Spinal cord (tissue), 10 donors: ENCODE data around the gene AGBL4. TPM values are rescaled to one million over a fixed set of nuclear protein-coding genes. Genes with fewer than 3 reads are reported as not detected.
"Not testable (repeated sequence)": the region's sequence is repeated elsewhere in the genome, so short reads cannot be mapped to it uniquely, and the experiment has no call there.

ENCODE experiments used
- DNase-seq, 6 donors: peaks; one replicate each; pipeline versions ENCODE4 v3.0.0 to v3.0.0-alpha.2; 2013 to 2015; ENCODE audit warnings: low spot score in 6 of 6, low read depth in 4 of 6
- H3K27ac ChIP-seq: one replicate; pipeline ENCODE4 v1.5.1; 2013; ENCODE audit warnings: low read depth, low read length, control low read depth
- H3K27me3 ChIP-seq: one replicate; pipeline ENCODE4 v1.6.1; 2013; ENCODE audit warnings: low read length; ENCODE audit not compliant: control insufficient read depth, insufficient read depth
- H3K36me3 ChIP-seq: one replicate; pipeline ENCODE4 v1.6.1; 2013; ENCODE audit warnings: low read length; ENCODE audit not compliant: control insufficient read depth, insufficient read depth
- H3K4me1 ChIP-seq: one replicate; pipeline ENCODE4 v1.6.1; 2013; ENCODE audit warnings: low read length; ENCODE audit not compliant: control insufficient read depth, insufficient read depth
- H3K4me3 ChIP-seq: one replicate; pipeline ENCODE4 v1.5.1; 2013; ENCODE audit warnings: low read depth, low read length, control low read depth
- H3K9me3 ChIP-seq: one replicate; pipeline ENCODE4 v1.6.1; 2013; ENCODE audit warnings: low read length; ENCODE audit not compliant: control insufficient read depth, insufficient read depth
- WGBS: methylation state at CpG from one replicate; pipeline ENCODE4 v1.1.5; 2013; ENCODE audit warnings: missing lambda C conversion rate; ENCODE audit not compliant: insufficient coverage; 5-methylcytosine and 5-hydroxymethylcytosine counted together
- polyA plus RNA-seq, 2 donors: library from polyadenylated mRNA; unstranded; fragments of 120-200 nt; gene quantifications; one replicate each; pipeline ENCODE4 v1.2.1, GENCODE V29; 2013; ENCODE audit not compliant: insufficient read length in 2 of 2
- total RNA-seq, 2 donors: library from RNA; depleted of rRNA in 1 of 2; stranded (reverse); fragments of 120-200 nt in 1 of 2; fragments of >200 nt in 1 of 2; gene quantifications; one replicate each; pipeline versions ENCODE4 v1.2.3 to v1.2.4, GENCODE V29; 2013 to 2014
- donor health status: healthy.

AGBL4 gene
- total and polyA plus RNA-seq, 4 donors: 3.8 to 6.8 (median 4.7) TPM

DNA sequence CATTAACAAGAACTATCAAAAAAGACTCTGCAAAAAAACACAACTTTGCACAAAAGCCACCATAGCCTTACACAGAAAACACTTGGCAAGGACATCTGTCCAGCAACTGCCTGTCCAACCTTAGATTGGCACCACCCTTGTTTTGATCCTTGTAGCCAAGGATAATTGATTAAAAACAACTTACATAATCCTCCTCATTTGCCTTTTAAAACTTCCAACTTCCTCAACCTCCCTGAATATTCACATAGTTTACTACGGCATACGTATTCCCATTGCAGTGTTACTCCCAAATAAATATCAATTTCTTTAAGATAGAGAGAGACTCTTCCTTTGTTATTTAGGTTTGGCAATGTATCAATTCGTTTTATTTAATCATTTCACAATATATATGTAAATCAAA is 72.4 kb downstream of the AGBL4 start:
- H3K36me3 ChIP-seq: no peaks in the 10 kb centered on the region
- no CpG with 5 or more reads among the region's 3 CpGs for WGBS
- no peaks in the 10 kb centered on the region for H3K9me3 ChIP-seq
- no peaks in the 10 kb centered on the region for H3K4me1 ChIP-seq
- no peak overlapping the region for H3K27ac ChIP-seq
- H3K4me3 ChIP-seq: no peak overlapping the region
- no peak for DNase-seq
- H3K27me3 ChIP-seq: no peaks in the 10 kb centered on the region

- not testable (repeated sequence) for H3K27ac ChIP-seq, DNase-seq, H3K9me3 ChIP-seq, H3K4me1 ChIP-seq, H3K36me3 ChIP-seq, H3K4me3 ChIP-seq, H3K27me3 ChIP-seq
- 96% methylated on average over 10 of the region's 11 CpGs for WGBS
Measured at GRCh38 chr1:49915301-49915700, 108.5 kb downstream of the AGBL4 start.

DNA sequence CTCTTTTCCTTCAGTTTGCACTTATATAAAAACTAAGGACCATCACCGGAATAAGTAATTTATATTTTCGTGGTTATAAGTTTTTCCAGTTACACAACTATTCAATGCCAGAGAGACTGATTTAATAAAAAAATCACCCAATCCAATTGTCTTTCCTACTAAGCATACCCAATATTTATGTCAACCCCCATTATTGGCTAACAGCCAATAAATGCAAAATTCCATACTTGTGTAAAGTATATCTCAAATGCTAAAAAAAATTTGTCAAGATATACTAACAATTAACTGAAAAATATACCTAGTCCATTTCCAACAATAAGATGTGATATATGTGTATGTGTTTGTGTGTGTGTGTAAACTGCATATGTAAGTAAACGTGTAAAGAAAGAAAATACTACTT is 117.4 kb downstream of the AGBL4 start:
- Histone ChIP-seq H3K4me1 (no peaks in the 10 kb centered on the region), H3K36me3 (no peaks in the 10 kb centered on the region), H3K27ac (no peak overlapping the region), H3K4me3 (no peak overlapping the region), H3K27me3 (no peaks in the 10 kb centered on the region), H3K9me3 (no peaks in the 10 kb centered on the region)
- no peak for DNase-seq
- no CpG with 5 or more reads among the region's 3 CpGs for WGBS

- no peaks in the 10 kb centered on the region for H3K4me1 ChIP-seq
- no peak for DNase-seq
- H3K36me3 ChIP-seq: no peaks in the 10 kb centered on the region
- no peaks in the 10 kb centered on the region for H3K27me3 ChIP-seq
- H3K27ac ChIP-seq: no peak overlapping the region
- WGBS: 99% methylated on average over 4 of the region's 4 CpGs
- H3K9me3 ChIP-seq: peaks cover 5% of the 10 kb centered on the region
- H3K4me3 ChIP-seq: no peak overlapping the region
Measured at GRCh38 chr1:49864581-49864980, 159.2 kb downstream of the AGBL4 start.

GRCh38 chr1:49854741-49855140 is 169.0 kb downstream of the AGBL4 start:
- Histone ChIP-seq H3K27ac (no peak overlapping the region), H3K4me1 (peaks cover 5% of the 10 kb centered on the region), H3K9me3 (no peaks in the 10 kb centered on the region), H3K4me3 (no peak overlapping the region), H3K27me3 (no peaks in the 10 kb centered on the region), H3K36me3 (no peaks in the 10 kb centered on the region)
- peak in 5 of 6 donors; percentile 12 to 57 (median 14) for DNase-seq

DNA sequence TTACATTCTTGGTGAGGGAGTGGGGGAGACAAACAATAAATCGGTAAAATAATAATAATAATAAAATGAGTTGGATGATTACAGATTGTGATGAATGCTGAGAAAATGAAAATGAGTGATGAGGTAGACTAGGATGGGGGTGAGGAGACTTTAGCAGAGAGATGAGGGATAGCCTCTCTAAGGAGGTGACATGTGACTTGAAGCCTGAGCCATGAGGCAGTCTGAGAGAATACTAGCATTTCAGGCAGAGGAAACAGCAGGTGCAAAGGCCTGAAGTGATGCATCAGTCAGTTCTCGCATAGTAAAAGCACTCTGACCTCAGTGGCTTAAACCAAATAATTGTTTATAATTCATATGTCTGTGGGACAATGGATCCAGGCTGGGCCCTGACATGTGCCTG is 181.2 kb downstream of the AGBL4 start:
- no CpG with 5 or more reads among the region's 2 CpGs for WGBS
- no peaks in the 10 kb centered on the region for H3K27me3 ChIP-seq

DNA sequence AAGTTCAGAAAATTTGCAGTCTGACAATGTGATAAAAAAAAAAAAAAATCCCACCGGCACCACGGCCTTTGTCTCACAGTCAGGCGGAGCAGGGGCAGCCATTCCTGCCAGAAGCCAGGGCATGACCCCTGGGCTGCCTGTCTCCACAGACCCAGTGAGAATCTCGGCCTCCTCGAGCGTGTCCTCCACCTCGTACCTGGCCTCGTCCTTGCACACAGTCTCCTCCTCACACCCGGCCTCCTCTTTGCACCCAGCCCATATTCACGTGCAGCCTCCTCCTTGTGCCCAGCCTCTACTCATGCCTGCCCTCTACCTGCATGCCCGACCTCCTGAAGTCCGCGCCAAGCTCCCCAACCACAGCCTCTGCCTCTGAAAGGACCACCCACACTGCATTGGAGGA is 182.0 kb downstream of the AGBL4 start:
- Histone ChIP-seq H3K9me3 (peaks cover 5% of the 10 kb centered on the region), H3K36me3 (no peaks in the 10 kb centered on the region), H3K27ac (no peak overlapping the region), H3K27me3 (no peaks in the 10 kb centered on the region), H3K4me3 (no peak overlapping the region), H3K4me1 (no peaks in the 10 kb centered on the region)
- WGBS: 91% methylated on average over 11 of the region's 13 CpGs
- DNase-seq: no peak

More for the DNA sequence above, 181.2 kb downstream of the AGBL4 start:
- H3K4me1 ChIP-seq: no peaks in the 10 kb centered on the region
- DNase-seq: no peak
- no peaks in the 10 kb centered on the region for H3K36me3 ChIP-seq
- no peak overlapping the region for H3K27ac ChIP-seq
- peaks cover 5% of the 10 kb centered on the region for H3K9me3 ChIP-seq
- H3K4me3 ChIP-seq: no peak overlapping the region

- no peak overlapping the region for H3K27ac ChIP-seq
- H3K4me1 ChIP-seq: no peaks in the 10 kb centered on the region
Measured at GRCh38 chr1:49824261-49824660, 199.5 kb downstream of the AGBL4 start.

GRCh38 chr1:49817681-49818080 is 206.1 kb downstream of the AGBL4 start:
- H3K4me3 ChIP-seq: no peak overlapping the region
- H3K27me3 ChIP-seq: no peaks in the 10 kb centered on the region
- no peaks in the 10 kb centered on the region for H3K36me3 ChIP-seq
- H3K4me1 ChIP-seq: no peaks in the 10 kb centered on the region
- peak in 1 of 6 donors; percentile 10 for DNase-seq
- H3K27ac ChIP-seq: no peak overlapping the region
- no peaks in the 10 kb centered on the region for H3K9me3 ChIP-seq
- no CpG with 5 or more reads among the region's 2 CpGs for WGBS

More at GRCh38 chr1:49824261-49824660, 199.5 kb downstream of the AGBL4 start:
- no peak overlapping the region for H3K4me3 ChIP-seq
- H3K36me3 ChIP-seq: no peaks in the 10 kb centered on the region
- DNase-seq: no peak
- no peaks in the 10 kb centered on the region for H3K9me3 ChIP-seq
- no peaks in the 10 kb centered on the region for H3K27me3 ChIP-seq
- WGBS: no CpG with 5 or more reads among the region's 1 CpG

- H3K27me3 ChIP-seq, H3K36me3 ChIP-seq, H3K27ac ChIP-seq, DNase-seq, H3K4me1 ChIP-seq, H3K9me3 ChIP-seq, H3K4me3 ChIP-seq: not testable (repeated sequence)
- 95% methylated on average over 4 of the region's 17 CpGs for WGBS
Measured at GRCh38 chr1:49787013-49787412, 236.7 kb downstream of the AGBL4 start.
